GM12873 (cell line): Measurements from ENCODE around the gene LRRC38.

Source experiments
- TF ChIP-seq, protein P1 (sequence below): IDR thresholded peaks from 2 replicates; pipeline ENCODE4 v1.5.1; 2012; ENCODE audit warnings: low read depth, mild to moderate bottlenecking, moderate library complexity, low read length, control low read depth; ENCODE audit not compliant: insufficient read depth; ENCODE audit errors: missing control alignments

LRRC38 gene

DNA sequence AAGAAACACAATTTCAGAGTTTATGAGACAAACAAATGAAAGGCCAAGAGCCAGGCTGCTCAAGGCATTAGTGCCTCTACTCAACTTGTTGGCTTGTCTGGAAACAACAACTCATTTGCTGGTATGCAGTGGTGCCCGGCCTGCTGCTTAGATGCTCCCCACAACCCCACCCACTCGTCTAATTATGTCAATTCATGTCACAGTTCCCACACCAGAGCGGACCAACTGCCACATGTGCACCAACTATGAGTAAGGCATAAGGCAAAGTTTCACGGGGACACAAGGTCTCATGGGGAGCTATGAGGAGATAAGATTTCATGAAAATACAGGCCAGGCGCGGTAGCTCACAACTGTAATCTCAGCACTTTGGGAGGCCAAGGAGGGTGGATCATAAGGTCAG is 34.5 kb upstream of the LRRC38 start:
- TF ChIP-seq, protein P1, sequence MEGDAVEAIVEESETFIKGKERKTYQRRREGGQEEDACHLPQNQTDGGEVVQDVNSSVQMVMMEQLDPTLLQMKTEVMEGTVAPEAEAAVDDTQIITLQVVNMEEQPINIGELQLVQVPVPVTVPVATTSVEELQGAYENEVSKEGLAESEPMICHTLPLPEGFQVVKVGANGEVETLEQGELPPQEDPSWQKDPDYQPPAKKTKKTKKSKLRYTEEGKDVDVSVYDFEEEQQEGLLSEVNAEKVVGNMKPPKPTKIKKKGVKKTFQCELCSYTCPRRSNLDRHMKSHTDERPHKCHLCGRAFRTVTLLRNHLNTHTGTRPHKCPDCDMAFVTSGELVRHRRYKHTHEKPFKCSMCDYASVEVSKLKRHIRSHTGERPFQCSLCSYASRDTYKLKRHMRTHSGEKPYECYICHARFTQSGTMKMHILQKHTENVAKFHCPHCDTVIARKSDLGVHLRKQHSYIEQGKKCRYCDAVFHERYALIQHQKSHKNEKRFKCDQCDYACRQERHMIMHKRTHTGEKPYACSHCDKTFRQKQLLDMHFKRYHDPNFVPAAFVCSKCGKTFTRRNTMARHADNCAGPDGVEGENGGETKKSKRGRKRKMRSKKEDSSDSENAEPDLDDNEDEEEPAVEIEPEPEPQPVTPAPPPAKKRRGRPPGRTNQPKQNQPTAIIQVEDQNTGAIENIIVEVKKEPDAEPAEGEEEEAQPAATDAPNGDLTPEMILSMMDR: no peak

DNA sequence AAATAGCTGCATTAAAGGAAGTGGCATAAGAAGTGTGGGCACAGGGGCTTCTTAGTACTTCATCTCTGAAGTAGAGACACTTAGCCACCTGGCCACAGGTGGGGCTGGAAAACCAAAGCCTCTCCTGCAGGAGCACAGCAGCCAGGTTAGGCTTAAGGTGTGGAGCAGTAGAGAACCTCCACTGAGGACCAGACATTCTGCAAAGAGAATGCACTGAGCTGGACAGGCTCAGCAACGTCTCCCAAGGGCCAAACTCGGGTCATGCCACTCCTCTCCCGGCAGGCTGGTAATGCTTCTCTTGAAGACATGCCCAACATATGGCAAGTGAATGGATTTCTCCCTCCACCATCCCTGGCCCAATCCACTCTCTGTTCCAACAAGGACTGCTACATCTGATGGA is 33.0 kb upstream of the LRRC38 start:
- TF ChIP-seq, protein P1: no peak

DNA sequence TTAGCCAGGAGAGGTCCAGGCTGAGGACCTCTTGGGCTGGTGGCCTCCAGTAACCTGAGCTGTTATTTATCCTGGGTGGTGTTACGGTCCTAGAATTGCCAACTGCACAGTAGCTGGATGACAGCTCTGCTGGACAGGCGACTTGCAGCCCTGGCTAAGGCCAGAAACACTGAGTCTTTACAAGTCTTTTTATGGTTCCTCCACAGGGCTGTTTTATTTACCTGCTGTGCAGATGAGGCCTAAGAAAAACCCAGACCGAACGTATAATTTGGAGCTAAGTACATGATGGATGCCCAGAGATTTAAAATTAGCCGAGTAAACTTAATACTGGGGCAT is 30.4 kb upstream of the LRRC38 start:
- TF ChIP-seq, protein P1: no peak

DNA sequence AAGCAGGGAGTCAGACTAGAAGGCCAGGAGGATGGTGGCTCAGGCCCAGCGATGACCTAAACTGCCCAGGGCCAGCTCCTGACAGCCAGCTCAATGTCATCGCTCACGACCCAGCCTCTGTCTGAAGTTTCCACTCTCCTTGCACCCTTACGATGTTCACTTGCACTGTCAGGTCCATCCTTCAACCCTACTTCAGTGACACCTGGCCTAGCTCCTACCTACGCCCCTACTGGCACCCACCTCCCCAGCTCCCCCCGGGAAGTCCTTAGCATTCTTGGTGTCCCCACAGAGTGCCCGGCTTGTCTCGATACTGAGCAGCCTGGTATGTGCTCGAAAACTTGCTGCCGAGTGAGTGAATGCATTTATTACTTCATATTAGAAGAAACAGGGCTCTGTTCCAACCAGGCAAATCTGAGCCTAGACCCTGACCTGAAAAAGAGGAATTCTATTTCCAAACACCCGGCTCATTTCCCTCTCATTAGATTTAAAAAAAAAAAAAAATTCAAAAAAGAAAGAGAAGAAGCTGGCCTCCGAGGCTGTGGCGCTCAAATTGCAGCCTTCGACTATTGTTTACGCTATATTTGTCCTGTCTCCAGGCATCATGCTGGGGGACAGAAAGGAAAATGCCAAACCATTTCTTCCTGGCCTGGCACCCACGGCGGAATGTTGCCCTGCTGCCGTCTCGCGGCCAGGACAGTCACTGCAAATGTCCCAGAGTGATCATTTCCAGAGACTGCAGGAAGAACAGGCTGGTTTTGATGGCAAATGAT is 29.8 kb upstream of the LRRC38 start:
- TF ChIP-seq, protein P1: no peak

DNA sequence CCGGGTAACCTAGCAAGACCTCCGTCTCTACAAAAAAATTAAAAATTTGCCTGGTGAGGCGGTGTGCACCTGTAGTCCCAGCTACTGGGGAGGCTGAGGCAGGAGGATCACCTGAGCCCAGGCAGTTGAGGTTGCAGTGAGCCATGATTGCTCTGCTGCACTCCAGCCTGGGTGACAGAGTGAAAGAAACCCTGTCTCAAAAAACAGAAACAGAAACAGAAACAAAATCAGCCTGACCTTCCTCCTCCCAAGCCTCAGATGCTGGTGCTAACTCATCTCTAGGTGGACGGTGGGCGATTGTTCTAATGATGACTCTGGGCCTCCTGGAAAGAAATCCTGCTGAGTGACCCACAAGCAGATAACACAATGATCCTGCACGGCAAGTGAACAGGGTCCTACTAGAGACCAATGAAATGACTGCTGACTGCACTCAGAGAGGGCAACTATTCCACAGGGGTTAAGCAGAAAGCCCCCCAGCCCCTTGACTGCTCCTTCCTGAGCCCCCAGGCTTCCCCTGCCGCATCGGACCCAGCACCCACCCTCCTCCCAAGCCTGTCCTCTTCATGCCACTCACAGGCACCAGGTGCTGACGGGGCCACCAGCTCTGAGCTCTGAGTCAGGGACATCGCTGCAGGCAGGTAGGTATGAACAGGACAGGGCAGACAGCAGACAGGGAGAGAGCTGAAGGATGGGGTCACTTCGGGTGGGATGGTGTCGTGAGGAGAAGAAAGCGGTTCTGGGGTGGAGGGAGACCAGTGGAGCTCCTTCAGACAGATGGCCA is 27.8 kb upstream of the LRRC38 start:
- TF ChIP-seq, protein P1: no peak

DNA sequence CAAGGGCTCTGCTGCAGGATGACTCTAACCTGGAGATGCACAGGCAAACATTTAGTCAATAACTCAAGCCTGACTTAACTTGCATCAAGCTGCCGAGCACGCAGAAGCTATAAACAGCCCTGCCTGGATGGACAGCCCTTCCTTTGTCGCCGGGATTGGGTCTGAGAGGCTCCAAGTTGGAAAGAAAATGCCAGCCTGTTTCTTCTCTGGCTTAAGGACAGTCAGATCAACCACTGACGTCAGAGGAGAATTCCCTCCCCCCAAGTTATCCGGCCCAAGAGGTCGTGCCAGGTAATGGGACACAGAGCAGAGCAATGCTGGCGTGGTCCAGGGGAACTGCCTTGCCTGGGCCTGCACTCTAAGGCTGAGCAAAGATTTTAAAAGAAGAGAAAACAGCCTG is 27.1 kb upstream of the LRRC38 start:
- TF ChIP-seq, protein P1: no peak

DNA sequence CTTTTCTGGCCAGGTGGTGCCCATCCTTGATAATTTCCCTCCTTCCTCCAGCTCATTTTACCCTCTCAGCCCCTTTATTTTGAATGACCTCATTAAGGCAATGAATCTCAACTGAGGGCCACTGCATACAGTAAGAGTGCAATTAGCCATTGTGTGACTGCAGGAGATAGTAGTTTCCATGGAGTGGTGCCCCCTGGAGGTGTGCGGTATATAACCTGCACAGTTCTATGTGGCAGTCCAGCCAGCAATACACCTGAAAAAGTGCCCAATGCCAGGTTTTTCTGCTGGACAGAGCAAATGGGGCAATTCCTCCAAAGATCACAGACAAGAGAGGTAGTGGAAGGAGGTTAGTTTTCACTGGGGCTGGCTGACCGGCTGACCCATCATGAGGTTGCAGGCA is 25.9 kb upstream of the LRRC38 start:
- TF ChIP-seq, protein P1: peak; percentile 22
